ENCODE measurements around the gene ZGLP1. TPM values are rescaled to one million over a fixed set of nuclear protein-coding genes. Genes with fewer than 3 reads are reported as not detected.

Gene ZGLP1
- total RNA-seq, 6 experiments from 2014 or later: 1.00 to 2.7 (median 2.1) TPM

DNA sequence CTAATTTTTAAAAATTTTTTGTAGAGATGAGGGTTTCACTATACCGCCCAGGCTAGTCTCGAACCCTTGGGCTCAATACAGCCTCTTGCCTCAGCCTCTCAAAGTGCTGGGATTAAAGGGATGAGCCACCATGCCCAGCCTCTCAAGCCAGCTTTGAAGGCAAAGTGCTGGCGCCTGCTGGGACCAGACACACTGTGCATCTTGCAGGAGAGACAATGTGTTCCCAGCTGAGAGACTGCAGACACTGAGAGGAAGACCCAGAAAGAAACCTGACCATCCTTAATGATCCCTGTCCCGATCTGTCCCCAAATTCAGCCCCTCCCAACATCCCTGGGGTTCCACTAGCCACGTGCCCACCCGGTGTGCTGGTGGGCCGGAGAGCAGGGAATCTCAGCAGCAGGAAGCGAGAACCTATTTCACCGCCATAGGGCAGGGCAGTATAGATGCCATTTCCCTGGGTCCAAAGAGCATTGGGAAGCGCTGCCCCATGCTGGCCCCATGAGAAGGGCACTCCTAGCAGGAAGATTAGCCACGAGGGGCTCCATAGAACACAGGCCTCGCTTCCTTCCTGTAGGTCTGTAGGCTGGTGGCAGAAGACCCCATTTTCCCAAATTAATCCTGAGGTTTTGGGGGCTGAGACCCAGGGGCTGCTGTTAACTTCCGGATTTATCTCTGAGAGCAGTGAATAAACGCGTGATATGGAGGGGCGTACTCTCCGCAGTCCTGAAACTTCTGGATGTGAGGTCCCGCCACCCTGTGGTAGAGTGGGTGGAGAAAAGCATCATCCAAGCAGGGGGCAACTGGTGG lies 22.7 kb upstream of the ZGLP1 start:
- Mint-ChIP-seq H3K4me3 (peak overlapping the region; percentile 99), H3K27ac (peak overlapping the region; percentile 97), H3K4me1 (ENCODE audit: low read depth) (peaks cover 17% of the 10 kb centered on the region), H3K36me3 (ENCODE audit: low read depth) (peaks cover 16% of the 10 kb centered on the region; the same call in 1 of the 2 replicates), H3K9me3 (no peaks in the 10 kb centered on the region), H3K27me3 (ENCODE audit: insufficient read depth) (no peaks in the 10 kb centered on the region; the same call in none of the 2 replicates)
- DNase-seq: no peak
- TF ChIP-seq, protein P1, sequence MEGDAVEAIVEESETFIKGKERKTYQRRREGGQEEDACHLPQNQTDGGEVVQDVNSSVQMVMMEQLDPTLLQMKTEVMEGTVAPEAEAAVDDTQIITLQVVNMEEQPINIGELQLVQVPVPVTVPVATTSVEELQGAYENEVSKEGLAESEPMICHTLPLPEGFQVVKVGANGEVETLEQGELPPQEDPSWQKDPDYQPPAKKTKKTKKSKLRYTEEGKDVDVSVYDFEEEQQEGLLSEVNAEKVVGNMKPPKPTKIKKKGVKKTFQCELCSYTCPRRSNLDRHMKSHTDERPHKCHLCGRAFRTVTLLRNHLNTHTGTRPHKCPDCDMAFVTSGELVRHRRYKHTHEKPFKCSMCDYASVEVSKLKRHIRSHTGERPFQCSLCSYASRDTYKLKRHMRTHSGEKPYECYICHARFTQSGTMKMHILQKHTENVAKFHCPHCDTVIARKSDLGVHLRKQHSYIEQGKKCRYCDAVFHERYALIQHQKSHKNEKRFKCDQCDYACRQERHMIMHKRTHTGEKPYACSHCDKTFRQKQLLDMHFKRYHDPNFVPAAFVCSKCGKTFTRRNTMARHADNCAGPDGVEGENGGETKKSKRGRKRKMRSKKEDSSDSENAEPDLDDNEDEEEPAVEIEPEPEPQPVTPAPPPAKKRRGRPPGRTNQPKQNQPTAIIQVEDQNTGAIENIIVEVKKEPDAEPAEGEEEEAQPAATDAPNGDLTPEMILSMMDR (IDR thresholded peaks at IDR 0.05): peak; percentile 54; the same call in 1 of the 2 replicates

GRCh38 chr19:10329555-10329954 lies 19.9 kb upstream of the ZGLP1 start:
- no peak for DNase-seq
- Mint-ChIP-seq H3K27ac (no peak overlapping the region), H3K4me3 (no peak overlapping the region), H3K4me1 (ENCODE audit: low read depth) (peaks cover 17% of the 10 kb centered on the region), H3K36me3 (ENCODE audit: low read depth) (peaks cover 16% of the 10 kb centered on the region; the same call in 1 of the 2 replicates), H3K27me3 (ENCODE audit: insufficient read depth) (no peaks in the 10 kb centered on the region; the same call in none of the 2 replicates), H3K9me3 (no peaks in the 10 kb centered on the region)
- TF ChIP-seq, protein P1 (IDR thresholded peaks at IDR 0.05): no peak

DNA sequence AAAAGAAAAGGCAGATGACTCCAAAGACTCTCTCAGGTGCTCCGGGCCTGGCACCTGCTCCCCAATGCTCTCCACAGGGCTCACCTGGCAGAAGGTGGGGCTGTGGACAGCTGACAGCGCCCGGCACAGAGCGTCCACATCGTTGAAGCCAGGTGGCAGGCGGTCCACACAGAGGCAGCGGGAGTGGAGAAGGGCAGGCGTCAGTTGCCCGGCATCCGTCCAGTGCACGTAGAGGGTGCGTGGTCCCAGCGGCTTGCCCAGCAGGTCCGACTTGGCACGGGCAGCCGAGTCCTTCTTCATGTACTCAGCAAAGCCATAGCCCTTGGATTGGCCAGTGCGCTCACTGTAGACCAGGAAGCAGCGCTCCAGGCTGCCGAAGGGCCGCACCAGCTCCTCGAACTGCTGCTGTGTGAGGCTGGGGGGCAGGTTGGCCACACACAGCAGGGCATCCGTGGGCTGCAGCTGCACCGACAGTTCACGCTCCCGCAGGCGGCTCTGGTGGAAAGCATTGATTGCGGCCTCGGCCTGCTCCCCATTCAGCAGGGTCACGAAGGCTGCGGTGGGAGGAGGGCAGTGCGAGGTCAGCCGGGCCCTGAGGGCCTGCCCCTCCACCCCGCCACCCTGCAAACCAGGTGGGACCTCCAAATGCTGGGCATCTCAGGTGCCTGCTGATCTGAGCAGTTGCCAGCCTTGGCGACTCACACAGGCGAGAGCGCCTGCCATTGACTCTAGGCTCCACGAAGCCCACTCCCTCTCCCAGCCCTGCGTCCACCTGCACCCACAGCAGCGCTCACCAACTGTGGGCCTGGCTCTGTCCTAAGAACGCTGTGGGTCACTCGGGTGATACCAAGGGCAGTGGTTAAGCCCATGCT lies 19.2 kb upstream of the ZGLP1 start:
- Mint-ChIP-seq H3K27me3 (ENCODE audit: insufficient read depth) (no peaks in the 10 kb centered on the region; the same call in none of the 2 replicates), H3K27ac (no peak overlapping the region), H3K36me3 (ENCODE audit: low read depth) (peaks cover 16% of the 10 kb centered on the region; the same call in 1 of the 2 replicates), H3K4me3 (no peak overlapping the region), H3K4me1 (ENCODE audit: low read depth) (peaks cover 11% of the 10 kb centered on the region), H3K9me3 (no peaks in the 10 kb centered on the region)
- DNase-seq: no peak
- TF ChIP-seq, protein P1 (IDR thresholded peaks at IDR 0.05): no peak

- peaks cover 10% of the 10 kb centered on the region for H3K4me1 Mint-ChIP-seq (ENCODE audit: low read depth)
Measured at GRCh38 chr19:10327793-10328192, 18.2 kb upstream of the ZGLP1 start.

DNA sequence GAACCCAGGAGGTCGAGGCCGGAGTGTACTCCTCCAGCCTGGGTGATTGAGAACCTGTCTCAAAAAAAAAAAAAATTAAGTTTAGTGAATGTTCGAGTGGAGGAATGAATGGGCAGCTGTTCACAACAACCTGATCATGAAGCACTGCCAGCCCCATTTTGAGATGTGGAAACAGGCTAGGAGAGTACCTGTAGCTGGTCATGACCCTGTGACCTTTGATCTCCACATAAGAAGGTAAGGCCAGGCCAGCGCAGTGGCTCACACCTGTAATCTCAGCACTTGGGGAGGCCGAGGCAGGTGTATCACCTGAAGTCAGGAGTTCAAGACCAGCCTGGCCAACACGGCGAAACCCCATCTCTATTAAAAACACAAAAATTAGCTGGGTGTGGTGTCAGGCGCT lies 16.1 kb upstream of the ZGLP1 start:
- DNase-seq: no peak
- TF ChIP-seq, protein P1 (IDR thresholded peaks at IDR 0.05): no peak
- H3K27me3 Mint-ChIP-seq (ENCODE audit: insufficient read depth): no peaks in the 10 kb centered on the region; the same call in none of the 2 replicates
- no peak overlapping the region for H3K4me3 Mint-ChIP-seq
- H3K27ac Mint-ChIP-seq: no peak overlapping the region
- no peaks in the 10 kb centered on the region for H3K9me3 Mint-ChIP-seq
- H3K4me1 Mint-ChIP-seq (ENCODE audit: low read depth): no peaks in the 10 kb centered on the region
- peaks cover 12% of the 10 kb centered on the region; the same call in 1 of the 2 replicates for H3K36me3 Mint-ChIP-seq (ENCODE audit: low read depth)

More at GRCh38 chr19:10327793-10328192, 18.2 kb upstream of the ZGLP1 start:
- no peak overlapping the region for H3K27ac Mint-ChIP-seq
- H3K36me3 Mint-ChIP-seq (ENCODE audit: low read depth): peaks cover 13% of the 10 kb centered on the region; the same call in 1 of the 2 replicates
- no peaks in the 10 kb centered on the region for H3K9me3 Mint-ChIP-seq
- no peak for DNase-seq
- no peak overlapping the region for H3K4me3 Mint-ChIP-seq
- TF ChIP-seq, protein P1 (IDR thresholded peaks at IDR 0.05): no peak
- H3K27me3 Mint-ChIP-seq (ENCODE audit: insufficient read depth): no peaks in the 10 kb centered on the region; the same call in none of the 2 replicates

All from HFFc6 (cell line).